GM12891 (cell line): ENCODE results near the gene TTC28.

ENCODE experiments used
- DNase-seq: peaks from one replicate; pipeline ENCODE4 v3.0.0; 2011; ENCODE audit warnings: low spot score; ENCODE audit not compliant: insufficient read length
- FAIRE-seq: peaks from 2 replicates; lab custom pipeline; 2011; peaks lifted over from hg19 to GRCh38; lab: Jason Lieb, UNC
- PAX5 ChIP-seq: IDR thresholded peaks from 2 replicates; pipeline ENCODE4 v1.6.1; 2011; ENCODE audit warnings: low read length, moderate library complexity, mild to moderate bottlenecking; ENCODE audit not compliant: insufficient read depth, severe bottlenecking
- POLR2A ChIP-seq: IDR thresholded peaks from 2 replicates; pipeline ENCODE4 v1.6.1; 2011; ENCODE audit warnings: low read depth, low read length, control low read depth
- POLR2AphosphoS5 ChIP-seq: IDR thresholded peaks from 2 replicates; pipeline ENCODE4 v1.6.1; 2011; ENCODE audit warnings: low read depth, low read length, control low read depth
- POU2F2 ChIP-seq: IDR thresholded peaks from 2 replicates; pipeline ENCODE4 v1.6.1; 2011; ENCODE audit warnings: low read depth, mild to moderate bottlenecking, control low read depth, low read length, moderate library complexity
- SPI1 ChIP-seq: IDR thresholded peaks from 2 replicates; pipeline ENCODE4 v1.6.1; 2011; ENCODE audit warnings: low read depth, low read length, control low read depth
- TAF1 ChIP-seq: IDR thresholded peaks from 2 replicates; pipeline ENCODE4 v1.6.1; 2011; ENCODE audit warnings: low read depth, low read length, control low read depth

The TTC28 gene

DNA sequence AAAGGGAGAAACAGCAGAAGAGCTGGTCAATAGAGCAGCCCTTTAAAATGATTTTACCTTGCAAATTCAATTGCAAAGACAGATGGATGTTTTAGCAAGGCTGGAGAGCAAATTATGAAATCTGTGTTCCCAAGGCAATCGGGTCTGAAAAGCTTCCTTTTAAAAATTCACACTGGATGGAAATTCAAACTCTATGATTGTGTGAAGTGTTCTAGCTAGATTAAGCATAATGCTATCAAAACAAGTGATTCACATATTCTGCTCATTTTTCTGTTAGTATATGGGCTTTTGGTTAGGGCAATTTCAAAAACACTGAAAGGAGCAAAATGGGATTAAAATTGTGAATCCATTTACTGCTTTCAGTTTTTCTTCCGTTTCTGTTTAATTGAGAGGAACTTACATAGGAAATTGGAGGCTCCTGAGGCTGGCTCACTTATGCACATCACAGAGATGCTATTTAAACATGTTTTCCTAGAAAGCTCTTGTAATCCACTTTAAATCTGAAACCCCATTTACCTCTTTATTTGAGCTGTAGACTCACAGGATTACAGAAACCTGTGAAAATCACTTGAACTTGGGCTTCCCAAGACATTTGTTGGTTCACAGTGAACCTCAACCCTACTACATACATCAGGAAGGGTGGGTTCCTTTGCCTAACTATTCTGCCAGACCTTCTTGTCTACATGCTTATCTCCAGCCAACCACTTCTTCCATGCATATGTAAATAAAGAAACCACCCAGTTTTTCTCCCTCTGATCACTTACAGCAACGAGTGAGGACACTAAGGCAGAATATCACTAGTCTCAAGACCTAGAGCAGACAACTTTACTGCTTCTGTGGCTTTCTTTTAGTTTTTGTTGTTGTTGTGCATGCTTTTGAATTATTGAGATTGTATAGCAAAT, 558.7 kb downstream of the TTC28 start:
- TF ChIP-seq SPI1 = no peak
- TF ChIP-seq POLR2AphosphoS5 = no peak
- no peak for TF ChIP-seq TAF1
- no peak for TF ChIP-seq POU2F2
- TF ChIP-seq PAX5 = no peak
- no peak for TF ChIP-seq POLR2A
- FAIRE-seq (no peak), DNase-seq (no peak)

- FAIRE-seq (no peak), DNase-seq (no peak)
- TF ChIP-seq POLR2AphosphoS5 (no peak), POU2F2 (no peak), POLR2A (no peak), PAX5 (no peak), TAF1 (no peak)
Measured at GRCh38 chr22:28118957-28119631, 560.5 kb downstream of the TTC28 start.

DNA sequence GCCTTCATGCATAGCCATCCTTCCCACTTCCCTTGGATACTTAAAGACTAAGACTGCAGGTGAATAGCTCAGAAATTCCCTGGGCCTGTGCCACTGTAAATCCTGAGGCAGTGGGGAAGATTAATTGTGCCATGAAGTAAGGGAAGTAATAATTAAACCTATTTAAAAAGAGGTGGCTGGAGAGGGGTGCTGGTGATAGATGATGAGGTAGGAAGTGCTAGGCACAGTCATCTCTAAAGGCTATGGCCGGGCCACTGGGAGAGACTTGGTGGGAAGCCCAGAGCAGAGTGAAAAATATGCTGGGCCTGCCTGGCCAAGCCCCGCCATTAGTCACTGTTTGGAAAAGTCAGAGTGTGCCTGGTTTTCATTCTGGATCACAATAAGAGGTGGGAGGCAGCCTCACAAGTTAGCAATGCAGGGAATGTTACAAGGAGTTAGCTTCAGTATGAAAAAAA, 563.4 kb downstream of the TTC28 start:
- FAIRE-seq = no peak
- DNase-seq = no peak
- TF ChIP-seq TAF1 (no peak), PAX5 (no peak), SPI1 (no peak), POLR2AphosphoS5 (no peak), POLR2A (no peak), POU2F2 (no peak)

- TF ChIP-seq POLR2A = no peak
- no peak for TF ChIP-seq TAF1
- TF ChIP-seq PAX5 = no peak
- no peak for TF ChIP-seq POLR2AphosphoS5
- TF ChIP-seq POU2F2 = no peak
- TF ChIP-seq SPI1 = no peak
- FAIRE-seq = no peak
- DNase-seq = no peak
Measured at GRCh38 chr22:28115426-28115825, 564.2 kb downstream of the TTC28 start.

GRCh38 chr22:28112548-28113043, 567.0 kb downstream of the TTC28 start:
- FAIRE-seq (no peak), DNase-seq (no peak)
- TF ChIP-seq SPI1 (no peak), POU2F2 (no peak), POLR2A (no peak), POLR2AphosphoS5 (no peak), PAX5 (no peak), TAF1 (no peak)

DNA sequence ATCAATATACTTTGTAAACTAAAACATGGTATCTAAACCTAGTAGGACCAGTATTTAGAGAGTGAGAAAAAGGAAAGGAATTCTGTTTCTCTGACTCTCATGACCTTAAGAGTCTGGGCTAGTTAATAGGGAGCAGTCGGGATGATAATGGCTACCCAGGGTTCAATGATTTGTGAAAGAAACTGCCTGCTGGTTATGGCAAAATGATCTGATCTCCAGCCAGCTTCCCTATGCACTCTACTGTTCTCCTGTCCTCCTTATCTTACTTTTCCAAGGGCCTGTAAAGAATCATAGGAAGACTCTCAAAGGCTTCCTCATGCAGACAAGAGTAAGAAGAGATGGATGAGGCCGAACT, 567.5 kb downstream of the TTC28 start:
- no peak for DNase-seq
- no peak for FAIRE-seq
- TF ChIP-seq POU2F2 (no peak), POLR2A (no peak), POLR2AphosphoS5 (no peak), TAF1 (no peak), SPI1 (no peak), PAX5 (no peak)

- no peak for DNase-seq
- no peak for TF ChIP-seq POLR2AphosphoS5
- no peak for TF ChIP-seq POU2F2
- no peak for TF ChIP-seq SPI1
- no peak for TF ChIP-seq PAX5
- TF ChIP-seq TAF1 = no peak
- no peak for TF ChIP-seq POLR2A
- FAIRE-seq = no peak
Measured at GRCh38 chr22:28111501-28112189, 568.0 kb downstream of the TTC28 start.

- FAIRE-seq (no peak), DNase-seq (no peak)
- no peak for TF ChIP-seq PAX5
- no peak for TF ChIP-seq POU2F2
- TF ChIP-seq TAF1 = no peak
- no peak for TF ChIP-seq POLR2AphosphoS5
- TF ChIP-seq POLR2A = no peak
- TF ChIP-seq SPI1 = no peak
Measured at GRCh38 chr22:28108851-28109250, 570.8 kb downstream of the TTC28 start.

- no peak for FAIRE-seq
- no peak for DNase-seq
- TF ChIP-seq POLR2AphosphoS5 = no peak
- TF ChIP-seq POU2F2 = no peak
- TF ChIP-seq POLR2A = no peak
- no peak for TF ChIP-seq TAF1
- no peak for TF ChIP-seq SPI1
- no peak for TF ChIP-seq PAX5
Measured at GRCh38 chr22:28106617-28107016, 573.0 kb downstream of the TTC28 start.
